Measurements from ENCODE around the gene FNDC3B.

Gene FNDC3B

DNA sequence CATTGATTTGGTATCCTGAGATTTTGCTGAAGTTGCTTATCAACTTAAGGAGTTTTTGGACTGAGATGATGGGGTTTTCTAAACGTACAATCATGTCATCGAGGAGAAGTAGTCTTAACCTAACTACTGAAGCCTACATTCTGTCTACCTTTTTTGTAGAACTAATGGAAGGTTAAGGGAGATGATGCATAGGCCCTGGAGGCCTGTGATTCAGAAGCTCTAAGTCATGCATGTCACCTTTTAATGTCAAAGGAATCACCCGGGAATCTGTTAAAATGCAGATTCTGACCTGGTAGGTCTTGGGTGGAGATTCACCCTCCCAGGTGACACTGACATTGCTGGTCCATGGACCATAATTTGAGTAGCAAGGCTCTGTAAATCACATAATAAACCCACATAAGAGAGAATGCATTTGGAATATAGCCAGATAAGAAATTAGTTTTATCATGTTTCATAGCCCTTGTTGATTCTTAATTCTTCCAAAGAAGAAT is 344.0 kb downstream of the FNDC3B start:
- Histone ChIP-seq H2AFZ (ENCODE audit: low read length) (no peak overlapping the region), H3K27me3 (replicated peaks; ENCODE audit: insufficient read depth, low read length) (no peaks in the 10 kb centered on the region), H3K9me3 (replicated peaks; ENCODE audit: insufficient read depth, low read length) (no peaks in the 10 kb centered on the region), H3K36me3 (replicated peaks; ENCODE audit: insufficient read depth, low read length) (peaks cover 23% of the 10 kb centered on the region), H3K4me2 (ENCODE audit: low read depth, low read length) (no peak overlapping the region), H3K27ac (ENCODE audit: low read length) (no peak overlapping the region), H3F3A (ENCODE audit: insufficient read depth, low read length) (no peaks in the 10 kb centered on the region; the same call in 1 of the 2 replicates), H3K4me1 (ENCODE audit: low read length) (no peaks in the 10 kb centered on the region), H4K20me1 (ENCODE audit: insufficient read depth, low read length) (no peaks in the 10 kb centered on the region), H3K4me3 (ENCODE audit: low read length) (no peak overlapping the region), H3K9me2 (replicated peaks; ENCODE audit: insufficient read depth, low read length) (no peaks in the 10 kb centered on the region), H3K79me2 (ENCODE audit: low read length) (peaks cover 21% of the 10 kb centered on the region; the same call in 1 of the 2 replicates), H3K9ac (ENCODE audit: low read length) (no peak overlapping the region)
- DNase-seq = no peak
- TF ChIP-seq EZH2phosphoT487 (IDR thresholded peaks at IDR 0.05; ENCODE audit: low read length) (no peak), EZH2 (optimal IDR thresholded peaks at IDR 0.05; ENCODE audit: low read depth, low read length) (no peak)
- TF ChIP-seq, protein P1, sequence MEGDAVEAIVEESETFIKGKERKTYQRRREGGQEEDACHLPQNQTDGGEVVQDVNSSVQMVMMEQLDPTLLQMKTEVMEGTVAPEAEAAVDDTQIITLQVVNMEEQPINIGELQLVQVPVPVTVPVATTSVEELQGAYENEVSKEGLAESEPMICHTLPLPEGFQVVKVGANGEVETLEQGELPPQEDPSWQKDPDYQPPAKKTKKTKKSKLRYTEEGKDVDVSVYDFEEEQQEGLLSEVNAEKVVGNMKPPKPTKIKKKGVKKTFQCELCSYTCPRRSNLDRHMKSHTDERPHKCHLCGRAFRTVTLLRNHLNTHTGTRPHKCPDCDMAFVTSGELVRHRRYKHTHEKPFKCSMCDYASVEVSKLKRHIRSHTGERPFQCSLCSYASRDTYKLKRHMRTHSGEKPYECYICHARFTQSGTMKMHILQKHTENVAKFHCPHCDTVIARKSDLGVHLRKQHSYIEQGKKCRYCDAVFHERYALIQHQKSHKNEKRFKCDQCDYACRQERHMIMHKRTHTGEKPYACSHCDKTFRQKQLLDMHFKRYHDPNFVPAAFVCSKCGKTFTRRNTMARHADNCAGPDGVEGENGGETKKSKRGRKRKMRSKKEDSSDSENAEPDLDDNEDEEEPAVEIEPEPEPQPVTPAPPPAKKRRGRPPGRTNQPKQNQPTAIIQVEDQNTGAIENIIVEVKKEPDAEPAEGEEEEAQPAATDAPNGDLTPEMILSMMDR (IDR thresholded peaks at IDR 0.05; ENCODE audit: low read length) = no peak

DNA sequence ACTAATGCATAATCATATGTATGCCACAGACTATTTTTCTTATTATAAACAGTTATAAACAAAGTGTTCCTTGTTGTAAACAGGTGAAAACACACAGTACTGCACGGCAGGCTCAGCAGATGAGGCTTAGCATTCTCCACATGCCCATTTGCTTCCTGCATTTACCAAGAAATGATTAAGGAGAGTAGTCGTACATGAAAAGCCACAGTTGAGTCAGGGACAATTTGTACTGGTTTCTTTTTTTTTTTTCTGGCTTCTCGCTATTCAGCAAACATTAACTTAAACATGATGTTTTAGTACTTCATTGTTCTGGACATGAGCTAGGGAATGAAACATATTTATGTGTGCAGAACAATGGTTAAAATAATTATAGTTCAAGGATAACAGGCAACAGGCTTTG is 345.5 kb downstream of the FNDC3B start:
- Histone ChIP-seq H3K79me2 (ENCODE audit: low read length) (peaks cover 21% of the 10 kb centered on the region), H3K27ac (ENCODE audit: low read length) (no peak overlapping the region), H3K4me2 (ENCODE audit: low read depth, low read length) (no peak overlapping the region), H3K36me3 (replicated peaks; ENCODE audit: insufficient read depth, low read length) (peaks cover 13% of the 10 kb centered on the region), H3F3A (ENCODE audit: insufficient read depth, low read length) (no peaks in the 10 kb centered on the region), H3K9me3 (replicated peaks; ENCODE audit: insufficient read depth, low read length) (no peaks in the 10 kb centered on the region), H3K9me2 (replicated peaks; ENCODE audit: insufficient read depth, low read length) (no peaks in the 10 kb centered on the region), H3K4me1 (ENCODE audit: low read length) (no peaks in the 10 kb centered on the region), H3K27me3 (replicated peaks; ENCODE audit: insufficient read depth, low read length) (no peaks in the 10 kb centered on the region), H3K4me3 (ENCODE audit: low read length) (no peak overlapping the region), H3K9ac (ENCODE audit: low read length) (no peak overlapping the region), H4K20me1 (ENCODE audit: insufficient read depth, low read length) (no peaks in the 10 kb centered on the region), H2AFZ (ENCODE audit: low read length) (no peak overlapping the region)
- TF ChIP-seq EZH2phosphoT487 (IDR thresholded peaks at IDR 0.05; ENCODE audit: low read length) = no peak
- TF ChIP-seq EZH2 (optimal IDR thresholded peaks at IDR 0.05; ENCODE audit: low read depth, low read length) = no peak
- TF ChIP-seq, protein P1 (IDR thresholded peaks at IDR 0.05; ENCODE audit: low read length) = no peak
- no peak for DNase-seq

DNA sequence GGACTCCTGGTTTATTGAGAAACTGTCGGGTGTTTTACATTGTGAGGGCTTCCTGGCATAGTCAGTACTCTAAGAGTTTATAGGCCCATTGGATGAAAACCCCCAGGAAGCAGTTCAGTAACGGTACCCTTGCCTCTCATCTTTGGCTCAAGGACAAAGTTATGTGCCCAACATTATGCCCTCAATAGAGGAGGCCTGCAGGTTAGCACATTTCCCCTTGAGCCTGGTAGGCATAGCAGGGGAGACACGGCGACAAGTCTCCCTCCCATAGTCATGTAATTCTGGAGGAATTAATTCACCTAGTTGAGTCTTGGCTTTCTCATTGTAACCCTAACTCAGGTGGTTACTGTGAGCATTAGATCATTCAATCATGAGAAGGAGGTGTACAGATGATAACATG is 348.4 kb downstream of the FNDC3B start:
- Histone ChIP-seq H3K27ac (ENCODE audit: low read length) (no peak overlapping the region), H3K79me2 (ENCODE audit: low read length) (peaks cover 15% of the 10 kb centered on the region), H3K4me1 (ENCODE audit: low read length) (no peaks in the 10 kb centered on the region), H4K20me1 (ENCODE audit: insufficient read depth, low read length) (no peaks in the 10 kb centered on the region), H3K27me3 (replicated peaks; ENCODE audit: insufficient read depth, low read length) (no peaks in the 10 kb centered on the region), H3K9me2 (replicated peaks; ENCODE audit: insufficient read depth, low read length) (no peaks in the 10 kb centered on the region), H3K4me2 (ENCODE audit: low read depth, low read length) (no peak overlapping the region), H3K4me3 (ENCODE audit: low read length) (no peak overlapping the region), H3F3A (ENCODE audit: insufficient read depth, low read length) (no peaks in the 10 kb centered on the region), H3K36me3 (replicated peaks; ENCODE audit: insufficient read depth, low read length) (peaks cover 4% of the 10 kb centered on the region; the same call in 1 of the 2 replicates), H3K9me3 (replicated peaks; ENCODE audit: insufficient read depth, low read length) (no peaks in the 10 kb centered on the region), H2AFZ (ENCODE audit: low read length) (no peak overlapping the region), H3K9ac (ENCODE audit: low read length) (no peak overlapping the region)
- TF ChIP-seq, protein P1 (IDR thresholded peaks at IDR 0.05; ENCODE audit: low read length) = no peak
- TF ChIP-seq EZH2phosphoT487 (IDR thresholded peaks at IDR 0.05; ENCODE audit: low read length) (no peak), EZH2 (optimal IDR thresholded peaks at IDR 0.05; ENCODE audit: low read depth, low read length) (no peak)
- no peak for DNase-seq
